Coronary artery (tissue), 2 donors: ENCODE data around the gene CXorf38.

Experiments used
- DNase-seq: peaks from one replicate; pipeline ENCODE4 v3.0.0-alpha.2; 2017; ENCODE audit warnings: low spot score
- H3K27ac ChIP-seq, 2 donors: fragments of 200-600 bp; sonication (generic); one replicate each; pipeline ENCODE4 v1.5.1; 2016 to 2019
- H3K4me3 ChIP-seq: fragments of 200-600 bp; sonication (generic); 2 replicates; pipeline ENCODE4 v1.5.1; 2016; ENCODE audit warnings: mild to moderate bottlenecking, moderate library complexity
- TF ChIP-seq, protein P1 (sequence below): fragments of 200-600 bp; sonication (generic); IDR thresholded peaks from one replicate; pipeline ENCODE4 v1.5.1; 2019; ENCODE audit warnings: antibody characterized with exemption

Gene CXorf38

DNA sequence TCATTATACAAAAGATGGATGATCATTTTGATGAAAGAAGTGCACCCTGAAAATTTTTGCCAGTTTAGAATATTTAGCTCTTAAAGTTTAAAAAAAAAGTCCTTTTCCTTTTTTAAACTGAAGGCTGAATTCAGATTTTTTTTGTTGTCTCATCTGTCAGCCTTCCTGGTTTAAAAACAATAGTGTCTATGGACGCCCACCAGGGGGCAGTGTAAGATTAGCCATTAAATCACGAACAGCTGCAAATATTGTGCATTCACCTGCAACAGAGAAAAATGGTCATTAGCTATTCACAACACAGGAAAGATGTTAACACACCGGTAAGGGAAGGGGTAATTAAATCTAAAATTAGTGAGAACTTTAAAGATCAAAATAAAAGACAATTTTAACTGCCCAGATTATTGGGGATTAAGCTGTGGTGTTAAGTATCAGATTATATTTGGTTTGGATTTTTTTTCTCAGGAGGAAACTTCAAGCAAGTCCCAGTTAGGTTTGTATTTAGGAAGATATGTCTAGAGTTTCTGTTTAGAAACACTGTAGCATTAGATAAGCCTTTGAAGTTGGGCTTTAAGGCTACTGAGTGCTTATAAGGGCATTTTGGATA is 4.4 kb upstream of the CXorf38 start:
- DNase-seq: no peak
- Histone ChIP-seq H3K4me3 (no peak overlapping the region), H3K27ac (no peak overlapping the region)
- TF ChIP-seq, protein P1, sequence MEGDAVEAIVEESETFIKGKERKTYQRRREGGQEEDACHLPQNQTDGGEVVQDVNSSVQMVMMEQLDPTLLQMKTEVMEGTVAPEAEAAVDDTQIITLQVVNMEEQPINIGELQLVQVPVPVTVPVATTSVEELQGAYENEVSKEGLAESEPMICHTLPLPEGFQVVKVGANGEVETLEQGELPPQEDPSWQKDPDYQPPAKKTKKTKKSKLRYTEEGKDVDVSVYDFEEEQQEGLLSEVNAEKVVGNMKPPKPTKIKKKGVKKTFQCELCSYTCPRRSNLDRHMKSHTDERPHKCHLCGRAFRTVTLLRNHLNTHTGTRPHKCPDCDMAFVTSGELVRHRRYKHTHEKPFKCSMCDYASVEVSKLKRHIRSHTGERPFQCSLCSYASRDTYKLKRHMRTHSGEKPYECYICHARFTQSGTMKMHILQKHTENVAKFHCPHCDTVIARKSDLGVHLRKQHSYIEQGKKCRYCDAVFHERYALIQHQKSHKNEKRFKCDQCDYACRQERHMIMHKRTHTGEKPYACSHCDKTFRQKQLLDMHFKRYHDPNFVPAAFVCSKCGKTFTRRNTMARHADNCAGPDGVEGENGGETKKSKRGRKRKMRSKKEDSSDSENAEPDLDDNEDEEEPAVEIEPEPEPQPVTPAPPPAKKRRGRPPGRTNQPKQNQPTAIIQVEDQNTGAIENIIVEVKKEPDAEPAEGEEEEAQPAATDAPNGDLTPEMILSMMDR: peak; percentile 61

DNA sequence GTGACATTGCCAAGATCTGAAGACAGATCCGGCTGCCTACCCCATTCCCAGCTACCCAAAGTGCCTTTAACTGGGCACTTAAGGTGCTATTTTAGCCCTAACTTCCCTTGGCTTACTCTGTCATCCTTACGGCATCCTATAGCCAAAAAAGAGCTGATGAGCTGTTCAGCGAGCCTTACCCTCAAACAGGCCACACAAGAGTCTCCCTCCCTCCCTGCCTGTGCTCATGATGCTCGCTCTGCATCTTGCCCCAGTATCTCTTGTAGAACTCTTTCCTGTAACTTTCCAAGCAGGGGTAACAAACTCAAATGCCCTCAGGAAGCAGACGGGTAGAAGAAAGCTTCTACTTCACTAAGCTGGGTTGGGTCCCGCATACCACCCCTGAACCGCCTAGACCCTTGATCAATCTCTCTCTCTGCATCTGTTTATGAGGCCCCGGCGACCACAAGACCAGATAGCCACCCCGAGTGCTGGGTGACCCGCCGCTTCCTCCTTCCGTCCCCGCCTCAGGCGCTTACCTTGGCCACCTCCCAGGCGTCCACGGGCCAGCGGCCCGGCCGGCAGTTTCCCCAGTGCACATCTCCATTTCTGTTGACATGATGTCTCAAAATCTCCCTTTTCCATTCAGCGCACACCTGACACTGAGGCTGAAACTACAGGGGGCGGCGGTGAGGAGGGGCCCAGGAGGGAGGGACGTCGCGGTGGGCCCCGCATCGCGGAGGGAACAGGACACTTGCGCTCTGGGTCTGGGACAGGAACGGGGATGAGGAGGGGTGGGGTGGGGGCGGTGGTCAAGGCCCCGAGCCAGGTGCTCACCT is 663 bp downstream of the CXorf38 start:
- DNase-seq: peak; percentile 78
- Histone ChIP-seq H3K27ac (peak overlapping the region; percentile 86 to 93), H3K4me3 (peak overlapping the region; percentile 91)
- TF ChIP-seq, protein P1: no peak

DNA sequence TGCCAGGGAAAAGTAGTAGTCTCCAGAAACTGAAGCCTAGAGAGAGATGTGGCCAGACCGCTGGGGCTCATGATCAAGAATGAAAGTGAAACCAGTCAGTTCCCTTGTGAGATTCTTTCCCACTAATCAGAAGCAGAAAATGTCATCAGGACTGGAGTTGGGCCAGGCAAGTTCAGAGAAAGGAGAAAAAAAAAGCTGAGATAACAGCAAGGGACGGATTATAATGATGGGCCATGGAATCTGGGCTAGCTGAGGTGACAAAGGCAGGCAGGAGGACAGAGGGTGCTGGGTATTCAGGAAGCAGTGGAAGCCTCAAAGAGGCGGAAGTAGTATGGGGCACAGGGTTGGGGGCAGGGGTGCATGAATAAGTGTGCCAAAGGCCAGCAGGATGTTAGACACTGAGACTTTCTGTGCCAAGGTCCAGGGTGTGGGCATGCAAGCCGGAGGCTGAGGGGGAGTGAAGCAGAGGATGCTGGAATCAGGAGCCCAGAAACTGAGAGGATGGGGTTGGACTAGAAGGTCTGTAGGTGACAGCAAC is 2.5 kb downstream of the CXorf38 start:
- peak overlapping the region; percentile 60 for H3K4me3 ChIP-seq
- TF ChIP-seq, protein P1: no peak
- DNase-seq: peak; percentile 78

DNA sequence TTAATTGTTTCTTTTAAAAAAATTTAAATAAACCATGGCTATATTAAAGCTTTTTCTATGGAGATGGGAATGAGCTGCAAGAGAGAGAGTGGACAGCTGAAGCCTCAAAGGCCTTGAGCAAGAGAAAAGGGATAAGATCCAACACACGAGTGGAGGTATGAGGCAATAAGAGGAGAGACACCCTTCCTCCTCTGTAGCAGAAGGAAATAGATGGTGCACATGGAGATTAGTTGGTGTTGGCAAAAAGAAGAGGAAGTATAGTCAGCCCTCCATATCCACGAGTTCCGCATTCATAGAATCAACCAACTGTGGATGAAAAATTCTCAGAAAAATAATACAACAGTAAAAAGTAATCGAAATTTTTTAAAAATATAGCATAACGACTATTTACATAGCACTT is 3.2 kb downstream of the CXorf38 start:
- DNase-seq: no peak
- Histone ChIP-seq H3K4me3 (peak overlapping the region; percentile 60), H3K27ac (peak overlapping the region; percentile 50 to 69)
- TF ChIP-seq, protein P1: no peak

More for the DNA sequence above, 2.5 kb downstream of the CXorf38 start:
- peak overlapping the region; percentile 50 to 69 for H3K27ac ChIP-seq

DNA sequence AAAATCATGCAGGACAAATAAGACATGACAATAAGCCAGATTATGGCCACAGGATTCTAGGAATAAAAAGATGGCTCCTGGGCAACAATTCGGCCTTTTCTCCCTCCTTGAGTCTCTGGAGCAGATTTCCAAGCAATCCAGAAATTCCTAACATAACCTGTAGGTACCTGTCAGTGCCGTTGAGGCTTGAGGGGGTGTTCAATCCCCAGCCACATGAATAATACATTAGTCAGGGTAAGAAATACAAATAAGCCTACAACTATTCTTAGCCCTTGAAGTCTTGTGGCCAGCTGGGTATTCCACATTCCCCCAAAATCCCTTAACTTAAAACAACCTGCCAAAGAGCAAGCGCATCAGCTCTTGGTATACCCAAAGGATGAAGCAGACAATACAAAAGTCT is 9.7 kb downstream of the CXorf38 start:
- Histone ChIP-seq H3K27ac (no peak overlapping the region), H3K4me3 (no peak overlapping the region)
- DNase-seq: no peak
- TF ChIP-seq, protein P1: no peak

DNA sequence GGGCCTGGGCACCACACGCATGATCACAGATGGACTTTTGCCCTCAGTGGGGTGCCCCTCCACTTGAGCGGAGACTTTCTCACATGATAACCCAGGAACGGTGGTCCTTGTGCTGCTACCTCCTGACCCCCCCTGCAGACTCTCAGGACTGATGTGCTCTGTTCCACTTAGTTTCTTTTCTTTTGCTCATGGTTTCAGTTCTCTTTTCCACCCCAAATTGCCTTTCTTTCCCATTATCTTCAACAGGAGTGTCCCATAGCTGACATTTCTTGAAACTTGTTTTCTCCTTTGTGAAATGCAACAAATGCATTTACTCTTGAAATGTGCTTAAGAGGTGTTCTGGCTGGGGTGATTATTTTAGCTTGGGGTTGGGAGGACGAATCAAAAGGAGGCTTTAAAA is 15.2 kb downstream of the CXorf38 start:
- no peak overlapping the region for H3K4me3 ChIP-seq
- TF ChIP-seq, protein P1: no peak
- DNase-seq: no peak
- no peak overlapping the region for H3K27ac ChIP-seq
